CD14-positive monocyte (primary cell): ENCODE measurements around the gene CATSPERZ. TPM values are rescaled to one million over a fixed set of nuclear protein-coding genes. Genes with fewer than 3 reads are reported as not detected.
A peak's percentile ranks its signal among the peaks of the same experiment; 100 is the strongest.

ENCODE experiments used
- DNase-seq, 3 donors: peaks; one replicate each; pipeline ENCODE4 v3.0.0-alpha.2; 2011 to 2022
- H2AFZ ChIP-seq: 2 replicates; pipeline ENCODE4 v1.6.0; 2012; ENCODE audit warnings: mild to moderate bottlenecking, low read depth, low read length, inconsistent platforms; ENCODE audit not compliant: insufficient read depth, poor library complexity, severe bottlenecking
- H3K27ac ChIP-seq, 2 donors: 1 replicate in 1 of 2; 2 replicates in 1 of 2; pipeline ENCODE4 v1.5.1; 2012 to 2013; ENCODE audit warnings: low read length in 2 of 2, control low read depth in 1 of 2, inconsistent platforms in 1 of 2, low read depth in 1 of 2, mild to moderate bottlenecking in 1 of 2
- H3K27me3 ChIP-seq, 2 donors: one replicate each; pipeline versions ENCODE4 v1.6.0 to v1.6.1; 2011 to 2013; ENCODE audit warnings: low read length in 2 of 2; ENCODE audit not compliant: control insufficient read depth in 2 of 2, insufficient read depth in 2 of 2
- H3K36me3 ChIP-seq, 2 donors: replicated peaks in 1 of 2; 1 replicate in 1 of 2; 2 replicates in 1 of 2; pipeline versions ENCODE4 v1.5.1 to v1.6.1; 2012 to 2013; ENCODE audit warnings: low read length in 2 of 2, control low read depth in 1 of 2, inconsistent platforms in 1 of 2, mild to moderate bottlenecking in 1 of 2; ENCODE audit not compliant: insufficient read depth in 2 of 2, control insufficient read depth in 1 of 2
- H3K4me1 ChIP-seq, 2 donors: 1 replicate in 1 of 2; 2 replicates in 1 of 2; pipeline versions ENCODE4 v1.5.1 to v1.6.1; 2012 to 2013; ENCODE audit warnings: low read length in 2 of 2, control low read depth in 1 of 2, inconsistent platforms in 1 of 2, mild to moderate bottlenecking in 1 of 2, moderate library complexity in 1 of 2; ENCODE audit not compliant: insufficient read depth in 2 of 2, control insufficient read depth in 1 of 2
- H3K4me2 ChIP-seq: replicated peaks from 2 replicates; pipeline ENCODE3; 2012; ENCODE audit warnings: low read length, moderate library complexity, mild to moderate bottlenecking; ENCODE audit not compliant: poor library complexity, severe bottlenecking; ENCODE audit errors: extremely low read depth
- H3K4me3 ChIP-seq, 3 experiments: fragments of 200-600 bp in 1 of 3; sonication (generic) in 1 of 3; replicated peaks in 1 of 3; 1 replicate in 2 of 3; 2 replicates in 1 of 3; pipeline ENCODE4 v1.5.1; 2011 to 2013; ENCODE audit warnings: low read length in 3 of 3, mild to moderate bottlenecking in 3 of 3, control low read depth in 2 of 3, low read depth in 2 of 3, inconsistent platforms in 1 of 3, moderate library complexity in 1 of 3
- H3K79me2 ChIP-seq: 2 replicates; pipeline ENCODE4 v1.6.0; 2012; ENCODE audit warnings: mild to moderate bottlenecking, control low read depth, inconsistent platforms, low read length, moderate library complexity; ENCODE audit not compliant: insufficient read depth
- H3K9ac ChIP-seq: 2 replicates; pipeline ENCODE4 v1.6.0; 2017; ENCODE audit warnings: low read length, mild to moderate bottlenecking; ENCODE audit not compliant: insufficient read depth, poor library complexity, severe bottlenecking
- H3K9me3 ChIP-seq, 2 donors: replicated peaks in 1 of 2; 1 replicate in 1 of 2; 2 replicates in 1 of 2; pipeline versions ENCODE4 v1.5.1 to v1.6.1; 2012 to 2013; ENCODE audit warnings: low read length in 2 of 2, control low read depth in 1 of 2; ENCODE audit not compliant: control insufficient read depth in 1 of 2, insufficient read depth in 1 of 2
- H4K20me1 ChIP-seq: 2 replicates; pipeline ENCODE4 v1.6.0; 2012; ENCODE audit warnings: mild to moderate bottlenecking, low read length, control low read depth, moderate library complexity; ENCODE audit not compliant: insufficient read depth
- H3K27ac Mint-ChIP-seq, 7 donors: one replicate each; pipeline ENCODE4 v1.8.0; 2020; ENCODE audit warnings: mild to moderate bottlenecking in 7 of 7, mixed read lengths in 7 of 7, moderate library complexity in 6 of 7, inconsistent platforms in 2 of 7
- H3K27me3 Mint-ChIP-seq, 3 donors: one replicate each; pipeline ENCODE4 v1.8.0; 2021 to 2022; ENCODE audit warnings: low read depth in 3 of 3, mild to moderate bottlenecking in 3 of 3, mixed read lengths in 3 of 3, moderate library complexity in 3 of 3, inconsistent platforms in 1 of 3
- H3K36me3 Mint-ChIP-seq, 2 donors: one replicate each; pipeline ENCODE4 v1.8.0; 2020; ENCODE audit warnings: mixed read lengths in 2 of 2, inconsistent platforms in 1 of 2, mild to moderate bottlenecking in 1 of 2
- H3K4me1 Mint-ChIP-seq: one replicate; pipeline ENCODE4 v1.8.0; 2020; ENCODE audit warnings: mild to moderate bottlenecking, mixed read lengths
- H3K4me3 Mint-ChIP-seq, 2 donors: one replicate each; pipeline ENCODE4 v1.8.0; 2020; ENCODE audit warnings: mild to moderate bottlenecking in 2 of 2, mixed read lengths in 2 of 2, moderate library complexity in 1 of 2
- H3K9me3 Mint-ChIP-seq, 7 donors: one replicate each; pipeline ENCODE4 v1.8.0; 2020 to 2022; ENCODE audit warnings: mixed read lengths in 7 of 7, mild to moderate bottlenecking in 6 of 7, moderate library complexity in 6 of 7, inconsistent platforms in 2 of 7
- WGBS: methylation state at CpG from one replicate; pipeline ENCODE4 v1.1.5; 2013; ENCODE audit warnings: missing lambda C conversion rate; ENCODE audit not compliant: insufficient coverage; 5-methylcytosine and 5-hydroxymethylcytosine counted together
- intact Hi-C, 2 donors: fragments of 100-400 bp; cut with micrococcal nuclease; formaldehyde crosslinking; loops; one replicate each; pipeline versions ENCODE4 v1.15.0 to v1.15.1; 2023
- polyA plus RNA-seq, 3 donors: library from polyadenylated mRNA; depleted of rRNA in 1 of 3; unstranded in 2 of 3; stranded (reverse) in 1 of 3; fragments of 300-500 nt in 2 of 3; fragments of >200 nt in 1 of 3; fragmentation: Illumina TruSeq in 2 of 3; gene quantifications; 1 replicate in 2 of 3; 2 replicates in 1 of 3; pipeline ENCODE4 v1.2.3, GENCODE V29; 2012 to 2021
- TF ChIP-seq, protein P1 (sequence below): fragments of 200-600 bp; IDR thresholded peaks from one replicate; pipeline ENCODE4 v1.8.0; 2022; ENCODE audit warnings: antibody characterized with exemption, mild to moderate bottlenecking

The CATSPERZ gene
- polyA plus RNA-seq, 3 donors, result not detected

GRCh38 chr11:64254326-64254725 is 45.8 kb upstream of the CATSPERZ start:
- intact Hi-C loops, result loop anchor here in 1 of 2 donors (5.0 kb wide), 1 partner anchor 33 kb away; the partner anchor contains the start of gene GPR137
- H3K79me2 ChIP-seq, result peaks cover 18% of the 10 kb centered on the region
- H3K4me1 Mint-ChIP-seq, result peaks cover 28% of the 10 kb centered on the region
- H3K4me1 ChIP-seq, result peaks cover 25 to 36% of the 10 kb centered on the region in 2 donors
- peaks cover 0 to 1% (median 0%) of the 10 kb centered on the region in 7 donors for H3K9me3 Mint-ChIP-seq
- no peak overlapping the region for H3K4me2 ChIP-seq
- no peaks in the 10 kb centered on the region for H3K9me3 ChIP-seq
- H3K27me3 Mint-ChIP-seq, result peaks cover 3 to 10% (median 5%) of the 10 kb centered on the region in 3 donors
- no peaks in the 10 kb centered on the region for H3K27me3 ChIP-seq
- H3K9ac ChIP-seq, result no peak overlapping the region
- WGBS, result 98% methylated on average over 5 of the region's 7 CpGs
- peaks cover 28% of the 10 kb centered on the region for H4K20me1 ChIP-seq
- no peak overlapping the region for H3K27ac ChIP-seq
- H3K36me3 Mint-ChIP-seq, result peaks cover 35 to 51% of the 10 kb centered on the region in 2 donors
- peaks cover 40 to 51% of the 10 kb centered on the region in 2 donors for H3K36me3 ChIP-seq
- no peak for DNase-seq
- peak overlapping the region in 2 of 7 donors; percentile 30 to 57 for H3K27ac Mint-ChIP-seq
- H3K4me3 ChIP-seq, result no peak overlapping the region
- no peak overlapping the region for H3K4me3 Mint-ChIP-seq
- no peak overlapping the region for H2AFZ ChIP-seq
- TF ChIP-seq, protein P1, sequence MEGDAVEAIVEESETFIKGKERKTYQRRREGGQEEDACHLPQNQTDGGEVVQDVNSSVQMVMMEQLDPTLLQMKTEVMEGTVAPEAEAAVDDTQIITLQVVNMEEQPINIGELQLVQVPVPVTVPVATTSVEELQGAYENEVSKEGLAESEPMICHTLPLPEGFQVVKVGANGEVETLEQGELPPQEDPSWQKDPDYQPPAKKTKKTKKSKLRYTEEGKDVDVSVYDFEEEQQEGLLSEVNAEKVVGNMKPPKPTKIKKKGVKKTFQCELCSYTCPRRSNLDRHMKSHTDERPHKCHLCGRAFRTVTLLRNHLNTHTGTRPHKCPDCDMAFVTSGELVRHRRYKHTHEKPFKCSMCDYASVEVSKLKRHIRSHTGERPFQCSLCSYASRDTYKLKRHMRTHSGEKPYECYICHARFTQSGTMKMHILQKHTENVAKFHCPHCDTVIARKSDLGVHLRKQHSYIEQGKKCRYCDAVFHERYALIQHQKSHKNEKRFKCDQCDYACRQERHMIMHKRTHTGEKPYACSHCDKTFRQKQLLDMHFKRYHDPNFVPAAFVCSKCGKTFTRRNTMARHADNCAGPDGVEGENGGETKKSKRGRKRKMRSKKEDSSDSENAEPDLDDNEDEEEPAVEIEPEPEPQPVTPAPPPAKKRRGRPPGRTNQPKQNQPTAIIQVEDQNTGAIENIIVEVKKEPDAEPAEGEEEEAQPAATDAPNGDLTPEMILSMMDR, result no peak

DNA sequence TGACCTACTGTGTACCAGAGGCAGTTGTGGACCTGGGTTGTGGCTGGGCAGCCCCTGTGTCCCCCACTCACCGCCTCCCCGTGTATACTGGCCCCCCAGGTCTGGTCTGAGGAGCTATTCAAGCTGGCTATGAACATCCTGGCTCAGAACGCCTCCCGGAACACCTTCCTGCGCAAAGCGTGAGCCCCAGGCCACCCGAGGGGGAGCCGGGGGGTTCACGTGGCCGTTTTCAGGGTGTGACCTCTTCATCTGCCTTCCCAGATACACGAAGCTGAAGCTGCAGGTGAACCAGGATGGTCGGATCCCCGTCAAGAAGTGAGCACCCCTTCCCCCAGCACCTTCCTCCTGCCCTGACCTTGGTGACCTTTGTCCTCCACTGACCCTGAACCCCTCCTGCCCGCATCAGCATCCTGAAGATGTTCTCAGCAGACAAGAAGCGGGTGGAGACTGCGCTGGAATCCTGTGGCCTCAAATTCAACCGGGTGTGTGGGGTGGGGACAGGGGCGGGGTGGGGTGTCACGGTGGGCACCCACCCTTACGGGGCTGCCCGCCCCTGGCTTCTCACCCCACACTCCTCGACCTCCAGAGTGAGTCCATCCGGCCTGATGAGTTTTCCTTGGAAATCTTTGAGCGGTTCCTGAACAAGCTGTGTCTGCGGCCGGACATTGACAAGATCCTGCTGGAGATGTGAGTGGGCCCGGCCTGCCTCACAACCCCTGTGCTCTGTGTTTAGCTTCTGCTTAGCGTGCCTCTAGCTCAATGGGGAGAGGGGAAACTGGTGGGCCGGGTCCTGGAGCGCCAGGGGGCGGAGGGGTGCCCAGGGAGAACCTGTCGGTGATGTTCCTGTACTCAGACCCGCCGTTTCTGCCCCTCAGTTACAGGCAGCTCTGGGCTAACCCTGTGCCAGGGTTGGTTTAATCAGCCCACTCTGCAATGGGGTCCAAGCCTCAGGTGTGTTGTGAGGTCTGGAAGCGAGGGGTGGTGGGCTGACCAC is 44.7 kb upstream of the CATSPERZ start:
- Histone ChIP-seq H3K79me2 (peaks cover 18% of the 10 kb centered on the region), H3K4me2 (no peak overlapping the region), H2AFZ (no peak overlapping the region), H3K36me3 (peaks cover 51 to 62% of the 10 kb centered on the region in 2 donors), H3K27ac (no peak overlapping the region), H3K4me1 (peaks cover 25 to 35% of the 10 kb centered on the region in 2 donors), H3K9ac (no peak overlapping the region), H3K9me3 (no peaks in the 10 kb centered on the region), H3K4me3 (no peak overlapping the region), H3K27me3 (no peaks in the 10 kb centered on the region), H4K20me1 (peaks cover 34% of the 10 kb centered on the region)
- Mint-ChIP-seq H3K4me3 (no peak overlapping the region), H3K27ac (peak overlapping the region in 1 of 7 donors; percentile 53), H3K4me1 (peaks cover 24% of the 10 kb centered on the region), H3K36me3 (peaks cover 45 to 62% of the 10 kb centered on the region in 2 donors), H3K9me3 (peaks cover 0 to 4% (median 0%) of the 10 kb centered on the region in 7 donors), H3K27me3 (peaks cover 3 to 4% (median 4%) of the 10 kb centered on the region in 3 donors)
- TF ChIP-seq, protein P1, result no peak
- intact Hi-C loops, result no loop called here
- WGBS, result over 99% methylated on average over 26 of the region's 35 CpGs
- DNase-seq, result no peak
